Measurements from ENCODE around the gene FER. TPM values are rescaled to one million over a fixed set of nuclear protein-coding genes. Genes with fewer than 3 reads are reported as not detected.
"Not testable (repeated sequence)": the region's sequence is repeated elsewhere in the genome, so short reads cannot be mapped to it uniquely, and the experiment has no call there.

FER gene
- total RNA-seq, 1 experiment from 2014 or later = 18.0 TPM

DNA sequence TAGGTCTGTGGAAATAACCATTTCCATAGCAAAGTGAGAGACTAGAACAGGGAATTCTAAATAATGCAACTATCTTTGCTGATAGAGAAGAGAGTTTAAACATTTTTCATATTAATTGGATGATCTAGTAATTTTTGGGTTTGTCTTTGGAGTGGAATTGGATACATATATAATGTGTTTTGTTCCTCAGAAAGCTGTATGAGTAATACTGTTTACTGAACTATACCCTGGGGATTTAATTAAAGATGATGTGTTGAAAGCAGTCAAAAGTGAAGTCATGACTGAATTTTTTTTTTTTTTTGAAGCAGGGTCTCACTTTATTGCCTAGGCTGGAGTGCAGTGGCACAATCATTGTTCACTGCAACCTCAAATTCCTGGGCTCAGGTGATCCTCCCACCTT lies 17.9 kb downstream of the FER start:
- no peaks in the 10 kb centered on the region for H3K9me3 ChIP-seq (ENCODE audit: control insufficient read depth, low read depth, low read length)
- H3K56ac ChIP-seq (ENCODE audit: insufficient read length, low read depth, low read length) = no peak overlapping the region
- Mint-ChIP-seq H3K4me1 (peaks cover 23 to 24% of the 10 kb centered on the region in 2 experiments), H3K27me3 (ENCODE audit: low read depth) (no peaks in the 10 kb centered on the region), H3K4me3 (no peak overlapping the region), H3K36me3 (ENCODE audit: insufficient read depth in 1 of 3, low read depth in 3 of 3) (peaks cover under 1% of the 10 kb centered on the region in 3 experiments; a peak in 4 of 7 replicates), H3K27ac (no peak overlapping the region; a peak in 1 of 7 replicates), H3K9me3 (no peaks in the 10 kb centered on the region)
- H3K4me2 ChIP-seq (ENCODE audit: insufficient read depth, insufficient read length, low read length) = no peak overlapping the region
- H4K91ac ChIP-seq (ENCODE audit: insufficient read length, low read depth, low read length) = no peak overlapping the region
- H3K79me2 ChIP-seq (ENCODE audit: insufficient read depth, low read length) = no peaks in the 10 kb centered on the region
- H4K5ac ChIP-seq (ENCODE audit: insufficient read length, low read depth, low read length) = no peak overlapping the region
- H4K20me1 ChIP-seq (ENCODE audit: control insufficient read depth, insufficient read depth, insufficient read length) = no peaks in the 10 kb centered on the region
- no peaks in the 10 kb centered on the region for H3K23me2 ChIP-seq (ENCODE audit: insufficient read length, low read depth, low read length, poor library complexity, severe bottlenecking)
- no peak overlapping the region for H2BK15ac ChIP-seq (ENCODE audit: low read depth, low read length)
- no peak overlapping the region for H3K18ac ChIP-seq (ENCODE audit: insufficient read length, low read depth, low read length)
- H3K9ac ChIP-seq (ENCODE audit: extremely low read depth, insufficient read length, low read length) = no peak overlapping the region
- no peak overlapping the region for H2AK5ac ChIP-seq (ENCODE audit: insufficient read length, low read length)
- TF ChIP-seq, protein P1, sequence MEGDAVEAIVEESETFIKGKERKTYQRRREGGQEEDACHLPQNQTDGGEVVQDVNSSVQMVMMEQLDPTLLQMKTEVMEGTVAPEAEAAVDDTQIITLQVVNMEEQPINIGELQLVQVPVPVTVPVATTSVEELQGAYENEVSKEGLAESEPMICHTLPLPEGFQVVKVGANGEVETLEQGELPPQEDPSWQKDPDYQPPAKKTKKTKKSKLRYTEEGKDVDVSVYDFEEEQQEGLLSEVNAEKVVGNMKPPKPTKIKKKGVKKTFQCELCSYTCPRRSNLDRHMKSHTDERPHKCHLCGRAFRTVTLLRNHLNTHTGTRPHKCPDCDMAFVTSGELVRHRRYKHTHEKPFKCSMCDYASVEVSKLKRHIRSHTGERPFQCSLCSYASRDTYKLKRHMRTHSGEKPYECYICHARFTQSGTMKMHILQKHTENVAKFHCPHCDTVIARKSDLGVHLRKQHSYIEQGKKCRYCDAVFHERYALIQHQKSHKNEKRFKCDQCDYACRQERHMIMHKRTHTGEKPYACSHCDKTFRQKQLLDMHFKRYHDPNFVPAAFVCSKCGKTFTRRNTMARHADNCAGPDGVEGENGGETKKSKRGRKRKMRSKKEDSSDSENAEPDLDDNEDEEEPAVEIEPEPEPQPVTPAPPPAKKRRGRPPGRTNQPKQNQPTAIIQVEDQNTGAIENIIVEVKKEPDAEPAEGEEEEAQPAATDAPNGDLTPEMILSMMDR (conservative IDR thresholded peaks at IDR 0.05) = no peak
- H2BK120ac ChIP-seq (ENCODE audit: low read depth, low read length, poor library complexity, severe bottlenecking) = no peak overlapping the region
- H3K4ac ChIP-seq (ENCODE audit: low read depth, low read length) = no peak overlapping the region
- H3K27me3 ChIP-seq (ENCODE audit: insufficient read depth, low read length) = no peaks in the 10 kb centered on the region
- H2BK5ac ChIP-seq (ENCODE audit: insufficient read length, low read length) = no peak overlapping the region
- no peak overlapping the region for H4K8ac ChIP-seq (replicated peaks; ENCODE audit: insufficient read length, low read depth, low read length)
- DNase-seq = no peak
- H3K14ac ChIP-seq (ENCODE audit: insufficient read depth, low read length) = no peak overlapping the region
- H2AFZ ChIP-seq (ENCODE audit: low read length) = no peak overlapping the region
- H2BK12ac ChIP-seq (ENCODE audit: insufficient read length, low read depth, low read length) = no peak overlapping the region
- H3K79me1 ChIP-seq (ENCODE audit: insufficient read depth, low read depth, low read length, poor library complexity, severe bottlenecking) = no peaks in the 10 kb centered on the region
- no peak overlapping the region for H2BK20ac ChIP-seq (ENCODE audit: low read depth, low read length, poor library complexity, severe bottlenecking)
- H3K27ac ChIP-seq (ENCODE audit: insufficient read length, low read depth, low read length) = no peak overlapping the region
- H3K23ac ChIP-seq (ENCODE audit: insufficient read length, low read depth, low read length) = no peak overlapping the region
- H3K4me1 ChIP-seq (ENCODE audit: insufficient read depth, low read length) = peaks cover 5% of the 10 kb centered on the region; the same call in 1 of the 2 replicates
- H3T11ph ChIP-seq (ENCODE audit: low read length) = no peak overlapping the region

- not testable (repeated sequence) for H3K36me3 Mint-ChIP-seq (ENCODE audit: insufficient read depth in 1 of 3, low read depth in 3 of 3); H3K27me3 Mint-ChIP-seq (ENCODE audit: low read depth); H3K9me3 ChIP-seq (ENCODE audit: control insufficient read depth, low read depth, low read length); H4K20me1 ChIP-seq (ENCODE audit: control insufficient read depth, insufficient read depth, insufficient read length); H4K91ac ChIP-seq (ENCODE audit: insufficient read length, low read depth, low read length); H2BK15ac ChIP-seq (ENCODE audit: low read depth, low read length); H3K4me3 Mint-ChIP-seq; H2BK20ac ChIP-seq (ENCODE audit: low read depth, low read length, poor library complexity, severe bottlenecking); H3K9me3 Mint-ChIP-seq; H3K4me1 ChIP-seq (ENCODE audit: insufficient read depth, low read length); H3K27ac ChIP-seq (ENCODE audit: insufficient read length, low read depth, low read length); H3K27ac Mint-ChIP-seq; H3K4ac ChIP-seq (ENCODE audit: low read depth, low read length); H3K56ac ChIP-seq (ENCODE audit: insufficient read length, low read depth, low read length); H3K79me1 ChIP-seq (ENCODE audit: insufficient read depth, low read depth, low read length, poor library complexity, severe bottlenecking); H3K27me3 ChIP-seq (ENCODE audit: insufficient read depth, low read length); H4K5ac ChIP-seq (ENCODE audit: insufficient read length, low read depth, low read length); H3K14ac ChIP-seq (ENCODE audit: insufficient read depth, low read length); H2AFZ ChIP-seq (ENCODE audit: low read length); DNase-seq; H3K4me2 ChIP-seq (ENCODE audit: insufficient read depth, insufficient read length, low read length); H3T11ph ChIP-seq (ENCODE audit: low read length); H3K9ac ChIP-seq (ENCODE audit: extremely low read depth, insufficient read length, low read length); H3K79me2 ChIP-seq (ENCODE audit: insufficient read depth, low read length); H3K18ac ChIP-seq (ENCODE audit: insufficient read length, low read depth, low read length); H3K23ac ChIP-seq (ENCODE audit: insufficient read length, low read depth, low read length); H2BK120ac ChIP-seq (ENCODE audit: low read depth, low read length, poor library complexity, severe bottlenecking); H2BK5ac ChIP-seq (ENCODE audit: insufficient read length, low read length); H2AK5ac ChIP-seq (ENCODE audit: insufficient read length, low read length); H4K8ac ChIP-seq (replicated peaks; ENCODE audit: insufficient read length, low read depth, low read length); H2BK12ac ChIP-seq (ENCODE audit: insufficient read length, low read depth, low read length); H3K23me2 ChIP-seq (ENCODE audit: insufficient read length, low read depth, low read length, poor library complexity, severe bottlenecking)
- H3K4me1 Mint-ChIP-seq = peaks cover 23 to 24% of the 10 kb centered on the region in 2 experiments
- no CpG with 5 or more reads among the region's 5 CpGs for WGBS (ENCODE audit: extremely low coverage, insufficient read length, low lambda C conversion rate)
Observed at GRCh38 chr5:108766916-108767315, 19.2 kb downstream of the FER start.
